ENCODE results near the gene SPOPL. TPM values are rescaled to one million over a fixed set of nuclear protein-coding genes. Genes with fewer than 3 reads are reported as not detected.

SPOPL gene
- total and polyA plus RNA-seq, 2 donors (not counting 1 experiment from before 2014, with no cell fraction given), result 14.0 to 53.6 TPM

GRCh38 chr2:138494265-138494966 lies 7.2 kb upstream of the SPOPL start:
- Histone ChIP-seq H3K4me3 (ENCODE audit: control extremely low read depth in 1 of 5, extremely low read depth in 1 of 5, insufficient read depth in 1 of 5, low read depth in 2 of 5, low read length in 4 of 5) (no peak overlapping the region), H3K79me2 (ENCODE audit: control insufficient read depth, insufficient read depth, low read length) (no peaks in the 10 kb centered on the region), H3K9me3 (ENCODE audit: control extremely low read depth in 1 of 3, control insufficient read depth in 2 of 3, insufficient read depth in 1 of 3, low read length in 2 of 3) (no peaks in the 10 kb centered on the region), H2AFZ (ENCODE audit: insufficient read depth, low read depth, low read length, poor library complexity, severe bottlenecking) (no peak overlapping the region), H3K4me1 (ENCODE audit: control insufficient read depth in 2 of 2, insufficient read depth in 2 of 2, low read length in 2 of 2) (no peaks in the 10 kb centered on the region), H4K20me1 (ENCODE audit: control insufficient read depth, insufficient read depth, low read length, poor library complexity, severe bottlenecking) (no peaks in the 10 kb centered on the region), H3K9ac (ENCODE audit: low read length) (no peak overlapping the region), H3K27me3 (replicated peaks in 1 of 4; ENCODE audit: control extremely low read depth in 1 of 4, control insufficient read depth in 3 of 4, insufficient read depth in 4 of 4, low read length in 3 of 4) (no peaks in the 10 kb centered on the region), H3K4me2 (replicated peaks; ENCODE audit: low read depth, low read length, poor library complexity, severe bottlenecking) (no peak overlapping the region), H3K36me3 (replicated peaks in 1 of 2; ENCODE audit: control extremely low read depth in 1 of 2, control insufficient read depth in 1 of 2, extremely low read depth in 1 of 2, insufficient read depth in 2 of 2, low read length in 1 of 2) (no peaks in the 10 kb centered on the region), H3K27ac (ENCODE audit: low read length in 2 of 2) (no peak overlapping the region)
- no peak for DNase-seq
- H3K4me3 Mint-ChIP-seq, result no peak overlapping the region
- no peak for TF ChIP-seq EZH2 (IDR thresholded peaks at IDR 0.05; ENCODE audit: borderline replicate concordance, insufficient read depth, low read depth, low read length, poor library complexity, severe bottlenecking)
- TF ChIP-seq, protein P1, sequence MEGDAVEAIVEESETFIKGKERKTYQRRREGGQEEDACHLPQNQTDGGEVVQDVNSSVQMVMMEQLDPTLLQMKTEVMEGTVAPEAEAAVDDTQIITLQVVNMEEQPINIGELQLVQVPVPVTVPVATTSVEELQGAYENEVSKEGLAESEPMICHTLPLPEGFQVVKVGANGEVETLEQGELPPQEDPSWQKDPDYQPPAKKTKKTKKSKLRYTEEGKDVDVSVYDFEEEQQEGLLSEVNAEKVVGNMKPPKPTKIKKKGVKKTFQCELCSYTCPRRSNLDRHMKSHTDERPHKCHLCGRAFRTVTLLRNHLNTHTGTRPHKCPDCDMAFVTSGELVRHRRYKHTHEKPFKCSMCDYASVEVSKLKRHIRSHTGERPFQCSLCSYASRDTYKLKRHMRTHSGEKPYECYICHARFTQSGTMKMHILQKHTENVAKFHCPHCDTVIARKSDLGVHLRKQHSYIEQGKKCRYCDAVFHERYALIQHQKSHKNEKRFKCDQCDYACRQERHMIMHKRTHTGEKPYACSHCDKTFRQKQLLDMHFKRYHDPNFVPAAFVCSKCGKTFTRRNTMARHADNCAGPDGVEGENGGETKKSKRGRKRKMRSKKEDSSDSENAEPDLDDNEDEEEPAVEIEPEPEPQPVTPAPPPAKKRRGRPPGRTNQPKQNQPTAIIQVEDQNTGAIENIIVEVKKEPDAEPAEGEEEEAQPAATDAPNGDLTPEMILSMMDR (IDR thresholded peaks at IDR 0.05), result no peak
- no peak for ATAC-seq (ENCODE audit: low read depth)
- ChIA-PET CTCF (no interaction called here), POLR2A (no interaction called here)
- H3K4me1 Mint-ChIP-seq, result no peaks in the 10 kb centered on the region
- no peaks in the 10 kb centered on the region for H3K27me3 Mint-ChIP-seq
- WGBS (ENCODE audit: insufficient coverage), result 100% methylated on average over 2 of the region's 2 CpGs
- H3K27ac Mint-ChIP-seq, result no peak overlapping the region
- intact Hi-C loops (cut with micrococcal nuclease), result no loop called here
- no peaks in the 10 kb centered on the region for H3K9me3 Mint-ChIP-seq (ENCODE audit: insufficient read depth)

GRCh38 chr2:138495384-138495783 lies 6.2 kb upstream of the SPOPL start:
- H3K9me3 ChIP-seq (ENCODE audit: control extremely low read depth in 1 of 3, control insufficient read depth in 2 of 3, insufficient read depth in 1 of 3, low read length in 2 of 3), result no peaks in the 10 kb centered on the region
- ChIA-PET CTCF (no interaction called here), POLR2A (no interaction called here)
- ATAC-seq (ENCODE audit: low read depth), result no peak
- H3K4me2 ChIP-seq (replicated peaks; ENCODE audit: low read depth, low read length, poor library complexity, severe bottlenecking), result no peak overlapping the region
- no peak for DNase-seq
- no peaks in the 10 kb centered on the region for H3K79me2 ChIP-seq (ENCODE audit: control insufficient read depth, insufficient read depth, low read length)
- no peaks in the 10 kb centered on the region for H4K20me1 ChIP-seq (ENCODE audit: control insufficient read depth, insufficient read depth, low read length, poor library complexity, severe bottlenecking)
- H3K27me3 Mint-ChIP-seq, result no peaks in the 10 kb centered on the region
- H3K27me3 ChIP-seq (replicated peaks in 1 of 4; ENCODE audit: control extremely low read depth in 1 of 4, control insufficient read depth in 3 of 4, insufficient read depth in 4 of 4, low read length in 3 of 4), result no peaks in the 10 kb centered on the region
- H3K27ac Mint-ChIP-seq, result no peak overlapping the region
- intact Hi-C loops (cut with micrococcal nuclease), result no loop called here
- H3K9ac ChIP-seq (ENCODE audit: low read length), result no peak overlapping the region
- H3K4me1 ChIP-seq (ENCODE audit: control insufficient read depth in 2 of 2, insufficient read depth in 2 of 2, low read length in 2 of 2), result no peaks in the 10 kb centered on the region
- H3K9me3 Mint-ChIP-seq (ENCODE audit: insufficient read depth), result no peaks in the 10 kb centered on the region
- no peak overlapping the region for H3K4me3 ChIP-seq (ENCODE audit: control extremely low read depth in 1 of 5, extremely low read depth in 1 of 5, insufficient read depth in 1 of 5, low read depth in 2 of 5, low read length in 4 of 5)
- H3K4me3 Mint-ChIP-seq, result no peak overlapping the region
- no peaks in the 10 kb centered on the region for H3K36me3 ChIP-seq (replicated peaks in 1 of 2; ENCODE audit: control extremely low read depth in 1 of 2, control insufficient read depth in 1 of 2, extremely low read depth in 1 of 2, insufficient read depth in 2 of 2, low read length in 1 of 2)
- 100% methylated on average over 2 of the region's 2 CpGs for WGBS (ENCODE audit: insufficient coverage)
- H3K4me1 Mint-ChIP-seq, result peaks cover 2% of the 10 kb centered on the region
- TF ChIP-seq, protein P1 (IDR thresholded peaks at IDR 0.05), result no peak
- TF ChIP-seq EZH2 (IDR thresholded peaks at IDR 0.05; ENCODE audit: borderline replicate concordance, insufficient read depth, low read depth, low read length, poor library complexity, severe bottlenecking), result no peak
- H2AFZ ChIP-seq (ENCODE audit: insufficient read depth, low read depth, low read length, poor library complexity, severe bottlenecking), result no peak overlapping the region
- no peak overlapping the region for H3K27ac ChIP-seq (ENCODE audit: low read length in 2 of 2)

Data from B cell (primary cell).